ENCODE data around the gene TRMT2B.

DNA sequence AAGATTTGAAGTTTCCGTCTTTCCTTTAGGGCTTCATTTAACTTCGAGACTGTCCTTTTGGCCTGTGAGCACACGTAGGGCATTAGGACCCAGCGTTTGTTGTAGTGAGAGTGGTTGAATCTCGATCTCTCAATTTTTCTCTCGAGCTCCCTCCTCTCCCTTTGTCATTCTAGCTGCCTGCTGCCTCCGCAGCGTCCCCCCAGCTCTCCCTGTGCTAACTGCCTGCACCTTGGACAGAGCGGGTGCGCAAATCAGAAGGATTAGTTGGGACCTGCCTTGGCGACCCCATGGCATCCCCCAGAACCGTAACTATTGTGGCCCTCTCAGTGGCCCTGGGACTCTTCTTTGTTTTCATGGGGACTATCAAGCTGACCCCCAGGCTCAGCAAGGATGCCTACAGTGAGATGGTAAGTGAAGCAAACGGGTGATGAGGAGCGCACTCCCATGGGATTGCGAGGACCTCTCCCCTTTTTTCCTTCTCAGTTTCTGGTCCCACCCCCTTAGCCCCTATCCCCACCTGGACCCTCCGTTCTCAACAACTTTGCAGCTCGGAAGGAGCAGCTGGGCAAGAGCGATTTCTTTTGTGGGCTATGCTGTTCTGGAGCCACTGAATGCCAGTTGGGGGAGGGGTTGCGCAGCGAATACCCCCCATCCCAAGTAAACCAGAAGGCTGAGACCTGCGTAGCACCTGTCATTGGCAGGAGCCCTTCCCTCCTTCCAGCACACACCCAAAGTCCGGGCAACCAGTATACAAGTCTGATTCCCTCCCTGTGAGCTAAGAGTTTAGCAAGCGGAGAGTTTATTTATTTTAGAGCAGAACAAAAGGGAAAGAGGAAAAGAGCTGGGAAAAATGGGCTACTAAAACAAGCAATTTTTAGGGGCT lies 27.0 kb upstream of the TRMT2B start, which contains the start of gene TMEM35A:
- TF ChIP-seq, protein P1, sequence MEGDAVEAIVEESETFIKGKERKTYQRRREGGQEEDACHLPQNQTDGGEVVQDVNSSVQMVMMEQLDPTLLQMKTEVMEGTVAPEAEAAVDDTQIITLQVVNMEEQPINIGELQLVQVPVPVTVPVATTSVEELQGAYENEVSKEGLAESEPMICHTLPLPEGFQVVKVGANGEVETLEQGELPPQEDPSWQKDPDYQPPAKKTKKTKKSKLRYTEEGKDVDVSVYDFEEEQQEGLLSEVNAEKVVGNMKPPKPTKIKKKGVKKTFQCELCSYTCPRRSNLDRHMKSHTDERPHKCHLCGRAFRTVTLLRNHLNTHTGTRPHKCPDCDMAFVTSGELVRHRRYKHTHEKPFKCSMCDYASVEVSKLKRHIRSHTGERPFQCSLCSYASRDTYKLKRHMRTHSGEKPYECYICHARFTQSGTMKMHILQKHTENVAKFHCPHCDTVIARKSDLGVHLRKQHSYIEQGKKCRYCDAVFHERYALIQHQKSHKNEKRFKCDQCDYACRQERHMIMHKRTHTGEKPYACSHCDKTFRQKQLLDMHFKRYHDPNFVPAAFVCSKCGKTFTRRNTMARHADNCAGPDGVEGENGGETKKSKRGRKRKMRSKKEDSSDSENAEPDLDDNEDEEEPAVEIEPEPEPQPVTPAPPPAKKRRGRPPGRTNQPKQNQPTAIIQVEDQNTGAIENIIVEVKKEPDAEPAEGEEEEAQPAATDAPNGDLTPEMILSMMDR (conservative IDR thresholded peaks at IDR 0.05 in 1 of 2, IDR thresholded peaks at IDR 0.05 in 1 of 2; ENCODE audit: extremely low read depth in 1 of 2, insufficient read depth in 1 of 2, low read depth in 1 of 2, low read length in 2 of 2) = no peak
- no peak for TF ChIP-seq EZH2 (IDR thresholded peaks at IDR 0.05; ENCODE audit: borderline replicate concordance, low read length)

Data from mammary epithelial cell (primary cell).